ENCODE results near the gene ZNF546. TPM values are rescaled to one million over a fixed set of nuclear protein-coding genes. Genes with fewer than 3 reads are reported as not detected.
A peak's percentile ranks its signal among the peaks of the same experiment; 100 is the strongest.

ZNF546 gene
- total RNA-seq, 1 experiment from 2014 or later = 68.4 TPM

- H3K9me3 ChIP-seq (ENCODE audit: control insufficient read depth, insufficient read depth, low read depth, low read length) = peaks cover 79% of the 10 kb centered on the region
- ChIA-PET POLR2A (interaction anchor here (0.6 to 1.5 kb wide), 8 partner anchors 23 to 221 kb away, joined by 3 to 10 read pairs (median 4); partner anchors contain the start of gene PSMC4), CTCF (interaction anchor here (0.6 to 2.0 kb wide), 8 partner anchors 36 to 993 kb away, joined by 3 to 10 read pairs (median 5); partner anchors contain the start of gene PSMC4)
- no peak for ATAC-seq
- DNase-seq (ENCODE audit: low read depth, low spot score) = no peak
- peak overlapping the region; percentile 78 for H3K27ac ChIP-seq (ENCODE audit: low read length)
- H3K36me3 ChIP-seq (ENCODE audit: control insufficient read depth, insufficient read depth, low read length) = no peaks in the 10 kb centered on the region
- H3K4me3 ChIP-seq (ENCODE audit: low read depth in 2 of 2, low read length in 2 of 2) = peak overlapping the region; percentile 36 to 50
- intact Hi-C loops (cut with micrococcal nuclease; ENCODE audit: unreplicated experiment) (no loop called here), in situ Hi-C loops (cut with HindIII; ENCODE audit: low pct_unique_long_range_greater_than_20kb, low sequenced_read_pairs) (loop anchor here (5.0 to 10.0 kb wide), 5 partner anchors 38 to 990 kb away; partner anchors contain the start of genes FBL and ZNF780A)
- no TSS peak for BruUV-seq (replicated peaks)
- no peak for TF ChIP-seq TCF7L2 (IDR thresholded peaks at IDR 0.05; ENCODE audit: low read depth, low read length)
- no peak for TF ChIP-seq CTCF (IDR thresholded peaks at IDR 0.05)
- TF ChIP-seq SIN3A (IDR thresholded peaks at IDR 0.05; ENCODE audit: borderline replicate concordance, insufficient read depth, low read depth, low read length) = no peak
- TF ChIP-seq REST (IDR thresholded peaks at IDR 0.05; ENCODE audit: insufficient read depth in 1 of 2, low read depth in 2 of 2, low read length in 1 of 2) = no peak
- no peak for TF ChIP-seq POLR2AphosphoS5 (IDR thresholded peaks at IDR 0.05; ENCODE audit: low read depth, low read length)
- peaks cover 16% of the 10 kb centered on the region for H3K4me1 ChIP-seq (ENCODE audit: control insufficient read depth, insufficient read depth, low read length)
- H3K27me3 ChIP-seq (ENCODE audit: control insufficient read depth, insufficient read depth, low read length) = no peaks in the 10 kb centered on the region
Observed at GRCh38 chr19:40054632-40055031, 57.8 kb downstream of the ZNF546 start.

- CTCF ChIA-PET = interaction anchor here (0.6 to 2.0 kb wide), 13 partner anchors 12 to 993 kb away, joined by 3 to 10 read pairs (median 5); partner anchors contain the start of gene PSMC4
Observed at GRCh38 chr19:40055049-40055448, 58.2 kb downstream of the ZNF546 start.

More at GRCh38 chr19:40055049-40055448, 58.2 kb downstream of the ZNF546 start:
- intact Hi-C loops (cut with micrococcal nuclease; ENCODE audit: unreplicated experiment) (no loop called here), in situ Hi-C loops (cut with HindIII; ENCODE audit: low pct_unique_long_range_greater_than_20kb, low sequenced_read_pairs) (loop anchor here (5.0 to 10.0 kb wide), 5 partner anchors 37 to 990 kb away; partner anchors contain the start of genes FBL and ZNF780A)
- Histone ChIP-seq H3K36me3 (ENCODE audit: control insufficient read depth, insufficient read depth, low read length) (no peaks in the 10 kb centered on the region), H3K27ac (ENCODE audit: low read length) (peak overlapping the region; percentile 78), H3K9me3 (ENCODE audit: control insufficient read depth, insufficient read depth, low read depth, low read length) (peaks cover 79% of the 10 kb centered on the region), H3K4me3 (ENCODE audit: low read depth in 2 of 2, low read length in 2 of 2) (peak overlapping the region; percentile 36 to 50), H3K4me1 (ENCODE audit: control insufficient read depth, insufficient read depth, low read length) (peaks cover 16% of the 10 kb centered on the region), H3K27me3 (ENCODE audit: control insufficient read depth, insufficient read depth, low read length) (no peaks in the 10 kb centered on the region)
- TF ChIP-seq CTCF (IDR thresholded peaks at IDR 0.05) (no peak), TCF7L2 (IDR thresholded peaks at IDR 0.05; ENCODE audit: low read depth, low read length) (no peak), POLR2AphosphoS5 (IDR thresholded peaks at IDR 0.05; ENCODE audit: low read depth, low read length) (no peak)
- BruUV-seq (replicated peaks) = no TSS peak
- POLR2A ChIA-PET = interaction anchor here (0.5 to 1.5 kb wide), 12 partner anchors 11 to 221 kb away, joined by 3 to 9 read pairs (median 4); partner anchors contain the start of genes PSMC4, ZNF546 and ZNF780A
- DNase-seq (ENCODE audit: low read depth, low spot score) (no peak), ATAC-seq (peak; percentile 11; the same call in 1 of the 2 replicates)

Data from Panc1 (cell line).